Activated T-helper 1 cell treated with anti-CD3 and anti-CD28 coated beads, Interleukin-2, amount 50 U/mL, for 16 hours (primary cell): ENCODE measurements around the gene RDH14.
A peak's percentile ranks its signal among the peaks of the same experiment; 100 is the strongest.

Experiments used
- DNase-seq, 2 donors: peaks; one replicate each; pipeline ENCODE4 v3.0.0-alpha.2; 2020; ENCODE audit warnings: low read depth in 1 of 2, low spot score in 1 of 2

Gene RDH14, protein sequence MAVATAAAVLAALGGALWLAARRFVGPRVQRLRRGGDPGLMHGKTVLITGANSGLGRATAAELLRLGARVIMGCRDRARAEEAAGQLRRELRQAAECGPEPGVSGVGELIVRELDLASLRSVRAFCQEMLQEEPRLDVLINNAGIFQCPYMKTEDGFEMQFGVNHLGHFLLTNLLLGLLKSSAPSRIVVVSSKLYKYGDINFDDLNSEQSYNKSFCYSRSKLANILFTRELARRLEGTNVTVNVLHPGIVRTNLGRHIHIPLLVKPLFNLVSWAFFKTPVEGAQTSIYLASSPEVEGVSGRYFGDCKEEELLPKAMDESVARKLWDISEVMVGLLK

DNA sequence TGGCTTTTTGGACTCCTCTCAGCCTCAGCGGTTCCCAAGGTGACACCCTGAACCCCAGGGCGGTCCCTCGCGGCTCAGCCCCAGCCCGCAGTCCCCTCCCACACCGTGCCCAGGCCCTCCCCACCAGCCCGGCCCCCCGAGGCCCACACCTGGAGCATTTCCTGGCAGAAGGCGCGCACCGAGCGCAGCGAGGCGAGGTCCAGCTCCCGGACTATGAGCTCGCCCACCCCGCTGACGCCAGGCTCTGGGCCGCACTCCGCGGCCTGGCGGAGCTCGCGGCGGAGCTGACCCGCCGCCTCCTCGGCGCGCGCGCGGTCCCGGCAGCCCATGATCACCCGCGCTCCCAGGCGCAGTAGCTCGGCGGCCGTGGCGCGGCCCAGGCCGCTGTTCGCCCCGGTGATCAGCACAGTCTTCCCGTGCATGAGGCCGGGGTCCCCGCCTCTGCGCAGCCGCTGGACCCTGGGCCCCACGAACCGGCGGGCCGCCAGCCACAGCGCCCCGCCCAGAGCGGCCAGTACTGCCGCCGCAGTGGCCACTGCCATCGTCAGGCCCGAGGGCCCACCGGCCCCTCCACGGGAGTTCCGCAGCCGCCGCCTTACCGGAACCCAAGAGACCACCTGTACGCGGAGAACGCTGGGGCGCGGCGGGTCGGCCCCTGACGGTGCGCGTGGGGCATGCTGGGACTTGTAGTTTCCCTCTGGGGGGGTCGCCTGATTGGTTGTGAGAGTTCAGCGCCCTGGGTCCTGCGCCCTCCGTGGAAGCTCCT is at the start of gene RDH14:
RDH14 (minus strand) TSS at position 623 of the 766 bp plus-strand sequence; CDS start at position 542, 81 bp downstream.
- DNase-seq = peak; percentile 81 to 84

DNA sequence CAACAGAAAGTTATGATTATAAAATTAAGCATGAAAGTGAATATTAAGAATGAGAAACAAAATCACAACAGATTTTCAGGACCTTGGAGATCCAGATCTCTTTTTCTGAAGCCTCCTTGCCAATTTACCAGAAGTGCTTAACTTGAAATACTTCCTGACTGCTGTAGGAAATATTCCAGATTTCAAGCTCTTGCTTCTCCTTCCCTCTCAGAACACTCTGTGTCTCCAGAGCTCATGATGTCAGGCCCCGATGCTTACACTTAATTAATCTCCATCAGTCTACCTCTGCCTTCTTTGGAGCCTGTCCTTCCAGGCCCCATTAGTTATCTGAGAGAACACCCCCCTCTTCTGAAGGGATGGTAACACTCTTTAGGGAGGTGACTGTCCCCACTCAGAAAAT is 49.6 kb upstream of the RDH14 start:
- DNase-seq = no peak

DNA sequence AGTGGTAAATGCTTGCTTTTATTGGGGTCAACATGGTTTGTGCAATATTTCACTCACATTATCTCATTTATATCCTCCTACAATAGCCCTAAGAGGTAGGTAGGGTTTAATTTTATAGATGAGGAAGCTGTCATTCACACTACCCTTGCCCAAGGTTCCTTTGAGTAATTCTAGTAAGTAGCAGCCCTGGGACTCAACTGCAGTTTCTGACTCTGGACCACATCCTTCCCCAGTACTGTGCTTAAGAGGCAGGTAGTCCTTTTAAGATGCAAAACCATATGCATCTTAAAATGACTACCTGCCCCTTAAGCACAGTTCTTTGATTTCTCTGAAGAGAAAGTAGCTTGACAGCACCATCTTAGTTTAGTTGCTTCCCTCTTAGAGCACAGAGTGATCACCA is 44.7 kb upstream of the RDH14 start:
- no peak for DNase-seq

DNA sequence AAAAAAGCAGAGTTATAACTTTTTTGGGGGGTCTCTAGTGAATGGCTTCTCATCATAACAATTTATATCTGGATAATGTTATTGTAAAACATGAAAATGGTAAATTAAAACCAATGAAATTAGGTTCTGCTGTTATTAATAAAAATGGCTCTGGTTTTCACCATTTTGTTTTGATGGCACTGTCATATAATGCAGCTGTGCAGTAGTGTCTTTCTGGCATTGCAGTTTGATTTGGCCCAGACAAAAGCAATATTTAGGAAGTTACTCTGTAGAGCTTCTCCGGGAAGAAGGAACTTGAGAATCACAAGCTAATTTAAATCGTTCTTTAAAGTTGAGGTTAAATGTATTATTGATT is 44.1 kb upstream of the RDH14 start:
- no peak for DNase-seq

DNA sequence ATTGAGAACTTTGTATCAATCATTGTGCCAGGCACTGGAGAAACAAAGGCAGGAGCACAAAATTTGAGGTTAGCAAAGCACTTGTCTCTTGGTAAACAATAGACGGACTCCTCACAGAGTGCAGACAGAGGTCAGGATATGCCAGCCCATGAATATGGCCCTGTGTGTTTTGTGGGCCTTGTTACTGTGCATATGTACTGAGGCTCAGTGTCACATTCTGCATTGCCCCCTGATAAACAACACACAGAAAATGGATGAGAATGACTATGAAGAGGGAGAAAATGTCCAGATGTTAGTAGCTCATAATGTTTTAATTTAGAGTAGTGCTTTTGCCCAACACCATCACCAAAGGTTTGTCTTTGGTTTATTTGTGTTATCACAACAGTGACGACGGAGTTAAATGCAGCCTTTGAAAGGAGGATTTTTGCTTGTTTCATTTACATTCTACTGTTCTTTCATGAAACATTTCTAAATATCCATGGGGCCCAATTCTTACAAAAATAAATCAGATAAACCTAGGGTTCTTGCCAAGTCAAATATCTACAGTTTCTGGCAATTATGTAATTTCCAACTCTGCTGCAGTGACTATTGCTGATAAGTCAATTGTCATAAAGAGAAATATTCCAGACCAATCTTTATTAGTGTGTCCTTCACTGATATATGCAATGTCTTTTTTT is 43.5 kb upstream of the RDH14 start:
- DNase-seq = no peak

DNA sequence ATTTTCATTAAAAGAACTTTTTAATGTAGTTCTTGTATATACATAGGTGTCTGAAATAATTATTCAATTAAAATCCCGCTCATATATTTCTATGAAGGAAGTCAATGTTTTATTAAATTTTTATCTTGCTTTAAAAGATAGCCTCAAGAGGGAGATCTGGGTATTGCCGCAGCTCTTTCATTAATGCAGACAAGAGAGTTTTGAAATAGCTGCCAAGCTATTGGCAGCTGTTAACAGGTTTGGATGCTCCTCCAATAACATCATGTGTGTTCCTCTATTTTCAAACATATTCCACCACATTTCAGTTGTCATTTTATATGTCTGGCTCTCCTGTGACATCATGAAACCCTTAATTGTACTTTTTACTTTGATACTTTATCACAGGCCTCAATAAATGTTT is 41.8 kb upstream of the RDH14 start:
- no peak for DNase-seq

DNA sequence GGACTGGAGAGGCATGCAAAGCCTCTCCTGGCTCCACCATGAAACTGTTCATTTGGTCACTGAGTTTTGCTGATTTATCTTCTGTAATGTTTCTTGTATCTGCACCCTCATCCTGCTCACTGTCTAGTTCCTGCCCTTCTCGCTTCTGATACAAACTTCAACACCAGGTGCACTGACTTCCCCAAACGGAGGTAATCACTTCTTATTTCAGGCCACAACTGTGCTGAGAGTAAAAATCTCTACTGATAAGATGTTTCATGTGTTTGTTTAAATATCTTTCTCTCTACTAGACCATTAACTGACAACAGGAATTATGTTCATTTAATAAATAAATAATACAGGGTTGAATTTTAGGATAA is 39.8 kb upstream of the RDH14 start:
- no peak for DNase-seq

DNA sequence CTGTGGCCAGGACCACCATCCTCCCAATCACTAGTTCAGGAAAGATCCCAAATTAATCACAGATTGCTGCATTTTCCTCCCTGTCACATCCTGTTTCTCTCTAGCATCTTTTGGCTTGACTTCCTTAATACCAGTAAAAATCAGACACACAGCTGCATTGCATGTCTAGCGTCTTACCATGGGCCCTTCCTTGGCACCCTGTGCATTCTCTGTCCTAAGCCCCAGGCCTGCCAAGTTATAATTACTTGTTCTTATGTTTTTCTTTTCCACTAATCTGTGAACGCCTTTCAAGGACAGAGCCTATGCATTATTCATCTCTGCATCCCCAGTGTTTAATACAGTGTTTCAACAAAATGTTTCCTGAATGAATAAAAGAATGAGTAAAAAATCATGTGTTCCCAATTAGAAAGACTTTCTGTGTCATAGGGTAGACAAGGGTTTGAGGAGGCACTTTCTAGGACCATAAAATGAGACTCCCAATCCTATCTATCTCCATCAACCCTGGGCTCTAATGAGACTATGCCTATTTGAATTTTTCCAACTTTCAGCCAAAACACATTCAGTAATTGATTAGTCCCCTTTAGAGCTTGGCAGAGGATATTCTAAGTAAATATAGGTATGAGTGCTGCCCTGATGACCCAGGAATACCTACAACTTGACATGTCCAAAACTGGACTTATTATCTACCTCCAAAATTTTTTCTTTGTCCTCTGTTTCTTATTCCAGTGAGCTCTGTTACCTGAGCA is 39.2 kb upstream of the RDH14 start:
- no peak for DNase-seq

DNA sequence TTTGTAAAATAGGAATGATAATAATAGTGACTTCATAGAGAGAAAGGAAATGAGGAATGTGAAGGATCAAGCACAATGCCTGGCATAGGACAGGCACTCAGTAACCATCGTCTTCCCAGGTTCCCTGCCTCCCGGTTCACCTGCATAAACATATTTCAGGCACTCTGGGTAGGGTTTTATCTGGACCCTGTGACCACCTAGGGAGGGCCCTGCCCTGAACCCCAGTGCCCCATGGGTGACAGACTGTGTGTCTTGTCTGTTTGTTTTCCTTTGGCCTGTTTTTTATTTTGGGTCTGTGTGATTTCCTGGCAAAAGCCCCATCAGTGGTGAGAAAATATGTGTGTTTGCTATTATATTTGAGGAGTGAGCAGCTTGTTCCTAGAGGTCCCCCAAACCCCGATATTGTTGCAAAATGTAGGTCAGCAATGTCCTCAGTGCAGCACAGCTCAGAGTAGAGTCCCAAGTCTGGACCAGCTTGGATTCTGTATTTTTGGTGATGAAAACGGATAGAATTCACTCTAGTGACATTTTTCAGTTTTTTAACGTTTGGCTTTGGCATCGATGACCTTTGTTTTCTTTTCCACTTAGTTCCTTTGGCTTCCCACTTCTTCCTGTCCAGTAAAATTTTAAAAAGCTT is 38.5 kb upstream of the RDH14 start:
- no peak for DNase-seq

DNA sequence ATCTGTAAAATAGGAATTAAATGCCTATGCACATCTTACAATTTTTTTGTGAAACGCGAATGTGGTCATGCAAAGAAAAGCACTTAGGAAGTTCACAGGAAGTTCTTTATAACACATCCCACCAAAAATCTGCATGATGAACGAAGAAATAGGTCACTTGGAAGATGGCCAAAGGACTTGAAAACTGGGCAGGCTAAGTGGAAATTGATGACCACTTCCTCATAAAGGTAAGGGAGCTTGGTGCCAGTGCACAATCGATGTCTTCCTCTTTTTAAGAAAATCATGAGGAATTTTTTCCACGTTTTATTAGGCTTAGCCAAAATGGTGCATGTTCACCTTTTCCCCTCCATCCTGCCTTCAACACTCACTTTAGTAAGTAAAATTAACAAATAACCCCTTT is 37.2 kb upstream of the RDH14 start:
- no peak for DNase-seq

DNA sequence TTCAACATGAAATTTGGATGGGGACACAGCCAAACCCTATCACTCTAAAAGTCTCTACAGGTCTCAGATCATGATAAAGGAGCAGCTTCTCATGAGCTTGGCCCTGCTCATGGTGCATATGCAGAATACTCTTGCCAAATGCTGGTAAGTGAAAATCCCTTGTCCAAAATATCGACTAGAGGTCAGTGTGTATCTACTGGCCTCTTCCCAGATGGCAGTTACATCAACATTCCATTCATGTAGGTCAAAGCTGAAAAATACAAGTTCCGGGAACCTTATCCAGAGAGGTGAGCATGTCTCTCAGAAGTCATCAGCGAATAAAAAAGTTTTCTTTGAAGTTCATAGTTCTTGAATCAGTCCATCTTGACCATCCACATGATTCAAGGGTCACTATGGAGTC is 36.5 kb upstream of the RDH14 start:
- no peak for DNase-seq

DNA sequence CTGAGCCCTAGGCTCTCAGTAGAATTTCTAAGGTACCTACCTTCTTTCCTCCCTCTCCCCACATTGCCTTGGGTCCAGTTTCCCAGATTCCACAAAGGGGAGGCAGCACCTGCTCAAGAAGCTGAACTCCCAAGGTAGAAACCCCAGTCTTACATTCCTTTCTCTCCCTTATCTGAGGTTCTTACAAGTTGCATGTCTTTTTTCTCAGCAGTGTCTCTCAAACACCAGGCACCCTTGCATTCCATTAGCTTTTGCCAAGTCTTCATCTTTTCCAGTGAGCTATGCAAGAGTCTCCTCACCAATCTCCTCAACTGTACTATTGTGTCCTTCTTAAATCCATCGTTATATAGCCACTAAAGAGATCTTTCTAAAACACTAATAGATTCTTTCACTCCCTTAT is 33.0 kb upstream of the RDH14 start:
- no peak for DNase-seq

DNA sequence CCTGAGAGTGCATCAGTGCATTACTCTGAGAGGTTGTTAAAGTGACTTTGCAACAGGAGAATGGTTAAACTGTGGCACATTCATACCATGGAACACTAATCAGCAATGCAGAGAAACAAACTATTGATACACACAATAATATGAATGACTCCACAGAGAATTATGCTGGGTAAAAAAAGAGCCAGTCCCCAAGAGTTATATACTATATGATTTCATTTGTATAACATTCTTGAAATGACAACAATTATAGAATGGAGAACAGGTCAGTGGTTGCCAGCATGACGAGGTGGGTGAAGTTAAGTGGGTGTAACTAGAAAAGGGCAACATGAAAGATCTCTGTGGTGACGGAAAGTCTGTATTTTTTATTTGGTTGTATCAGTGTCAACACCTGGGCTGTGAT is 31.9 kb upstream of the RDH14 start:
- no peak for DNase-seq

DNA sequence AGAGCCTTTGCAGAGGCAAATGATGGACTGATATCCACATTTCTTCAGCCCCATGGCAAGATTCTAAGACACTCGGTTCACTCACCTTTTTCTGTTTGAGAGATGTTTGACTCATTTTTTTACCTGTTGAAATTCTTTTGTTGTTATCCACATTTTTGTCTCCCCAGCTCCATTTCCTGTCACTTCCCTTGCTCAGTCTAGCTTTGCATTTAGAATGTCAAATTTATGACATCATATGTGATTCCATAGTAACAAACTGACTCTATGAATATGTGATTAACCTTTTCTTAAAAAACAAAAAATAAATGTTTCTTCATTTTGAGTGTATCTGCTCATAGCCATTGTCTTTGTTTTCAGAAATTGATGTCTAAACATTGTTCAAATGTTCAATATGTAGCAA is 28.9 kb upstream of the RDH14 start, which contains the start of gene NT5C1B:
NT5C1B (minus strand) TSS at position 216 of the 400 bp plus-strand sequence; CDS start at position 115, 101 bp downstream.
- no peak for DNase-seq

DNA sequence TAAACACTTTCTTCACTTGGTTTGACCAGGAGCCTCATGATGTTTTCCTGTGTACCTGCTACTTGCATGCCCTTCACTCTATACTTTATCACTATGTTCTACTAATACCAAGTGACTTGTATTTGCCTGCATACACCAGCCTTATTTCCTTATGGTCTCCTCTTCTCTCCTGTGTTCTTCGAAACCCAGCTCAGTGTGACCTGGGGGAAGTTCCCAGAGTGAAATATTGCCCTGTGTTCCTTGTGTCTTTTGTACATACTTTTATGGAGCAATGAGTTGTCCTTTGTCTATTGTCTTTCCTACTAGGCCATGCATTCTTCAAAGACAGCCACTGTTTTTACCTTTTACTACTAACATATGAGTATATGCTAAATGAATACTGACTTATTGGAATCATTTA is 28.3 kb upstream of the RDH14 start:
- DNase-seq = no peak

DNA sequence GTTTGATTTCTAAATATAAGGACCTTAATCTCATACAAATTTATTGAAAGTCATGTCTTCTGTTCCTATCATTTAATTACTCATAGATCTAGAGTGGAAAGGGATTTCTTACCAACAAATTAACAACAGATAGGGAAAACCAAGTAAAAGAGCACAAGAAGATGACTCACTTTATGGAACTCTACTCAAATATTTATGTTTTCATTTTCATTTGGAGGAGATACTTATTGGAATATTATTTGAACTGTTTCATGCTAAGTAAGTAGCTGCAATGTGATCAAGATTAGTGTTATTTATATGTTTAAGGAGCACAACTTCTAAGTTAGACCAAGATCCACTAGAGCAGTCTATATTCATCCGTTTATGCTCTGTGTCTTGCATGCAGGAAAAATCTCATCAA is 27.6 kb upstream of the RDH14 start:
- DNase-seq = no peak

DNA sequence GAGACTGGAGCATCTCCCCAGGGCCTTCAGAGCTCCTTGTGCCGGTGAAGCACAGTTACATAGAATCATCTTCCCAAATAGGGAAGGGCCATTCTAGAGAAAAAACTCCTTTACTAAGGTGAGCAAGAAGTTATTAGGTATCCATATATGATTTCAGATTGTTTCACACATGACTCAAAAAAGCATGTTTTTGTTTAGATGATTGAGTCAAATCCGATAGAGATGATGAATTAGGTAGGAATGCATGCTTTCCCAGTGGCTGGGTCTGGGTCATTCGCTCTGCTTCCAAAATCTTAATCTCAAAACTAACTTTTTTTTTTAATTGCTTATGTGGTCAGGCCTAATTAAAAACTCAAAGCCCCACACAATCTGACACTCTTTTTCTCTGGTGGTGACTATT is 25.1 kb upstream of the RDH14 start:
- DNase-seq = no peak

DNA sequence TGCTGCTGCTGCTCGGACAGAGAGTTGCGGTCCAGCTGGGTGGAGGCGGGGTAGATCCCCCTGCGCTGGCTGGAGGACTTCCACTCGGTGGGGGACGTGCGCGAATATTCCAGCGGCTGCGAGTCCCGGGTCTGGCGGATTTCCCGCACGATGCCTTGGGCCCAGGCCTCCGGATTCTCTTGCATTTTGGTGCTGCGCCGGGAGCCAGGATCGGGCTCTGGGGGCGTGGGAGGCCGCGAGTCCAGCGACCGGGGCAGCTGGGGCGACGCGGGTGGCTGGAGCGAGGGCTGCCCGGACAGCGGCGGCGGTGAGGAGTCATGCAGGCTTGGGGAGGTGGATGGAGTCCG is 24.1 kb upstream of the RDH14 start:
- DNase-seq = no peak

DNA sequence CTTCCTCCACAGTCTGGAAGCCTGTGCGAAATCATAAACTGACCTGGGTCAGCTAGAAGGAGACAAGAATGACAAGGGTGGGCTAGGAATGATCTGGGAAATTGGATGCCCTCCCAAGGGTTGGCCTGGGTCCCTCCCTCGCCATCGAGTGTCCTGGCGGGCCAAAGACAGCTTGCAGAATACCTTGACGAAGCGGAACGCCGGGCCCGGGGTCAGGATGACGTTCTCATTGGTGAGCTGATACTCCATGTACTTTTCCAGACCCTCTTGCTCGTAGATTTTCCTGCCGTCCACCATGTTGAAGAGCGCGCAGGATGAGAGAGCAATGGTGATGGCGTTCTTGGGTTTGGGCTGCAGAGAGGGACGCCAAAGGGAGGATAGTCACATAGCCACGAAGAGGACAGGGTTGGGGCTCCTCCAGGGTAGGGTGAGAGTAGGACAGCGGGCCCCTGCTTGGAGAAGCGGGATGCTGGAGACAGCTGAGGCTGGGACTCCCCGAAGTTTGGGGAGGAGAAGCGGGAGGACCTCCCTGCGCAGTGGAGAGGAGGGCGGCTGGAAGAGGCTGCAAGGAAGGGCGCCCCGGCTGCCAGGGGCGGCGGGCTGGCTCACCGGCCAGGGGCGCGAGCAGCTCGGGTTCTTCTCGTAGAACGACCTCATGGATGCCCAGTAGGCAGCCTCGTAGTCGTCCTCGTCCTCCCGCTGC is 23.6 kb upstream of the RDH14 start:
- no peak for DNase-seq

DNA sequence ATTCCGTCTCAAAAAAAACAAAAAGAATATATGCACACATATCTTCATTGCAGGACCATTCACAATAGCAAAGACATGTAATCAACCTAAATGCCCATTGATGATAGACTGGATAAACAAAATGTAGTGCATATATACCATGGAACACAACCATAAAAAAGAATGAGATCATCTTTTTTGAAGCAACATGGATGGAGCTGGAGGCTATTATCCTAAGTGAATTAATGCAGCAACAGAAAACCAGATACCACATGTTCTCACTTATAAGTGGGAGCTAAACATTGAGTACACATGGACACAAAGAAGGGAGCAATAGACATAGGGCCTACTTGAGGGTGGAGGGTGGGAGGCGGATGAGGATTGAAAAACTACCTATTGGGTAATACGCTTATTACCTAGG is 20.2 kb upstream of the RDH14 start:
- DNase-seq = no peak

DNA sequence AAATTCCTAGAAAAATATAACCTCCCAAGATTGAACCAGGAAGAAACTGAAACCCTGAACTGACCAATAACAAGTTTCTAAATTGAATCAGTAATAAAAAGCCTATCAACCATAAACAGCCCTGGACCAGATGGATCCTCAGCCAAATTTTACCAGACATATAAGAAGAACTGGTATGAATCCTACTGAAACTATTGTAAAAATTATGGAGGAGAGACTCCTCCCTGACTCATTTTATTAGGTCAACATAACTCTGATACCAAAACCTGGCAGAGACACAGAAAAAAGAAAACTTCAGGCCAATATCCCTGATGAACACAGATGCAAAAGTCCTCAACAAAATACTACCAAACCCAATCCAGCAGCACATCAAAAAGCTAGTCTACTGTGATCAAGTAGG is 17.6 kb upstream of the RDH14 start:
- no peak for DNase-seq
